Measurements from ENCODE around the gene TBCK. TPM values are rescaled to one million over a fixed set of nuclear protein-coding genes. Genes with fewer than 3 reads are reported as not detected.

The TBCK gene
- total and polyA plus RNA-seq, 2 of the 8 experiments (the other 6 are each of a cell fraction or from before 2014, with no cell fraction given) = 10.2 to 18.7 TPM

DNA sequence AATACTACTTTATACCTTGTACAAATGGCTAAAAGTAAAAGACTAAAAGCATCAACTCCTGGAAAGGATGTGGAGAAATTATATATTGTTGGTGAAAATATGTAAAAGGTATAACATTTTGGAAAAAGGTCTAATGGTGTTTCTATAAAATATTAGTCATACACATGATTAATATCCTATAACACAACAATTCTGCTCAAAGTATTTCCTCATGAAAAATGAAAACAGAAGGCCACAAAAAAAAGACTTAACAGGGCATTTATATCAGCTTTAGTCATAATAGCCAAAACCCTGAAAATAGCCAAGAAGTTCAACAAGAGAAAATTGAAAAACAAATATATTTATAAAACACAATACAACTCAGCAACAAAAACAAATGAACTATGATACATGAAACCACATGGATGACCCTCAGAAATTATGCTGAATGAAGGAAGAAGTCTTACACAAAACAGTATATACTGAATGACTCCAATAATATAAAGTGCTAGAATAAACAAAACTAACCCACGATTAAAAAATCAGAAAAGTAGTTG is 38.8 kb downstream of the TBCK start:
- Histone ChIP-seq H3K56ac (replicated peaks; ENCODE audit: insufficient read length, low read depth, low read length) (no peak overlapping the region), H3K23ac (ENCODE audit: insufficient read length) (no peak overlapping the region)
- CTCF ChIA-PET (ENCODE audit: partially characterized antibody) = interaction anchor here (1.8 kb wide), 1 partner anchor 11 kb away, joined by 6 read pairs; no protein-coding TSS in a partner anchor

More for the DNA sequence above, 38.8 kb downstream of the TBCK start:
- no peak overlapping the region for H4K8ac ChIP-seq (ENCODE audit: extremely low read depth, insufficient read depth, low read length)
- POLR2A ChIA-PET (ENCODE audit: partially characterized antibody) = no interaction called here
- no peak overlapping the region for H3K4me3 ChIP-seq (ENCODE audit: extremely low read depth in 1 of 4, insufficient read depth in 2 of 4, low read depth in 3 of 4, low read length in 4 of 4)
- H3K9ac ChIP-seq (replicated peaks in 1 of 4; ENCODE audit: extremely low read depth in 1 of 4, low read depth in 3 of 4, low read length in 3 of 4) = no peak overlapping the region
- no peak overlapping the region for H2AFZ ChIP-seq (ENCODE audit: low read length)
- no peak overlapping the region for H3K18ac ChIP-seq (ENCODE audit: extremely low read depth, low read length)
- H2BK120ac ChIP-seq (replicated peaks; ENCODE audit: low read depth, low read length) = no peak overlapping the region
- H3K27ac ChIP-seq (ENCODE audit: low read depth, low read length) = no peak overlapping the region
- no peaks in the 10 kb centered on the region for H3K23me2 ChIP-seq (ENCODE audit: low read depth, low read length)
- H3K27me3 ChIP-seq (replicated peaks in 1 of 4; ENCODE audit: control insufficient read depth in 3 of 4, extremely low read depth in 1 of 4, insufficient read depth in 3 of 4, low read length in 3 of 4) = no peaks in the 10 kb centered on the region
- no peaks in the 10 kb centered on the region for H4K20me1 ChIP-seq (replicated peaks in 1 of 2; ENCODE audit: control insufficient read depth in 1 of 2, insufficient read depth in 2 of 2, low read length in 2 of 2)
- TF ChIP-seq, protein P1, sequence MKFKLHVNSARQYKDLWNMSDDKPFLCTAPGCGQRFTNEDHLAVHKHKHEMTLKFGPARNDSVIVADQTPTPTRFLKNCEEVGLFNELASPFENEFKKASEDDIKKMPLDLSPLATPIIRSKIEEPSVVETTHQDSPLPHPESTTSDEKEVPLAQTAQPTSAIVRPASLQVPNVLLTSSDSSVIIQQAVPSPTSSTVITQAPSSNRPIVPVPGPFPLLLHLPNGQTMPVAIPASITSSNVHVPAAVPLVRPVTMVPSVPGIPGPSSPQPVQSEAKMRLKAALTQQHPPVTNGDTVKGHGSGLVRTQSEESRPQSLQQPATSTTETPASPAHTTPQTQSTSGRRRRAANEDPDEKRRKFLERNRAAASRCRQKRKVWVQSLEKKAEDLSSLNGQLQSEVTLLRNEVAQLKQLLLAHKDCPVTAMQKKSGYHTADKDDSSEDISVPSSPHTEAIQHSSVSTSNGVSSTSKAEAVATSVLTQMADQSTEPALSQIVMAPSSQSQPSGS (IDR thresholded peaks at IDR 0.05; ENCODE audit: low read length) = no peak
- TF ChIP-seq SIX5 (IDR thresholded peaks at IDR 0.05; ENCODE audit: low read depth, low read length) = no peak
- TF ChIP-seq CTBP2 (IDR thresholded peaks at IDR 0.05; ENCODE audit: borderline replicate concordance, insufficient read depth, insufficient read length, low read length) = no peak
- no peak for TF ChIP-seq KDM1A (IDR thresholded peaks at IDR 0.05; ENCODE audit: borderline replicate concordance, low read length)
- no peak for TF ChIP-seq RXRA (IDR thresholded peaks at IDR 0.05; ENCODE audit: insufficient read depth, low read depth, low read length)
- TF ChIP-seq NRF1 (IDR thresholded peaks at IDR 0.05; ENCODE audit: low read depth, low read length) = no peak
- WGBS, 2 experiments (ENCODE audit: extremely low coverage in 1 of 2, insufficient coverage in 1 of 2, insufficient read length in 1 of 2, insufficient replicate concordance in 2 of 2, low coverage in 1 of 2, low lambda C conversion rate in 2 of 2, missing lambda C conversion rate in 1 of 2) = 100% methylated on average over 1 of the region's 1 CpG; no CpG with 5 or more reads in 1 of the 2 experiments
- H4K91ac ChIP-seq (replicated peaks; ENCODE audit: insufficient read length, low read length) = no peak overlapping the region
- no peak overlapping the region for H2BK20ac ChIP-seq (ENCODE audit: low read length)
- DNase-seq (ENCODE audit: low read depth in 1 of 2, low spot score in 2 of 2) = no peak
- no peaks in the 10 kb centered on the region for H3K79me2 ChIP-seq (ENCODE audit: control insufficient read depth in 1 of 2, insufficient read depth in 2 of 2, low read length in 2 of 2)
- no peak overlapping the region for H4K5ac ChIP-seq (ENCODE audit: insufficient read length, low read depth, low read length)
- no peak overlapping the region for H3K4ac ChIP-seq (replicated peaks; ENCODE audit: insufficient read length, low read depth, low read length)
- H3K36me3 ChIP-seq (ENCODE audit: control insufficient read depth in 2 of 4, insufficient read depth in 4 of 4, low read length in 3 of 4) = peaks cover 0 to 3% (median 0%) of the 10 kb centered on the region in 4 experiments; a peak in 1 of 8 replicates
- no peak overlapping the region for H2BK15ac ChIP-seq (ENCODE audit: low read length)
- no peak overlapping the region for H2AK5ac ChIP-seq (ENCODE audit: low read depth, low read length)
- no peak overlapping the region for H3K14ac ChIP-seq (ENCODE audit: insufficient read length)
- H3K4me1 ChIP-seq (replicated peaks in 1 of 4; ENCODE audit: control insufficient read depth in 3 of 4, insufficient read depth in 4 of 4, low read length in 3 of 4) = no peaks in the 10 kb centered on the region; a peak in 1 of 7 replicates
- FAIRE-seq = no peak
- H3K4me2 ChIP-seq (ENCODE audit: insufficient read depth in 1 of 2, low read depth in 2 of 2, low read length in 2 of 2) = no peak overlapping the region
- no peaks in the 10 kb centered on the region; a peak in 1 of 4 replicates for H3K9me3 ChIP-seq (ENCODE audit: insufficient read depth in 2 of 2, low read depth in 1 of 2, low read length in 1 of 2)
- H2BK12ac ChIP-seq (ENCODE audit: low read depth, low read length) = no peak overlapping the region
- H3K79me1 ChIP-seq (ENCODE audit: low read depth, low read length) = no peaks in the 10 kb centered on the region
- H2BK5ac ChIP-seq (ENCODE audit: low read depth, low read length) = no peak overlapping the region
